NCI-H187 treated with DMSO at 0.1 percent for 48 hours (cell line): ENCODE data around the gene RNASE13.

ENCODE experiments used
- DNase-seq: peaks from one replicate; lab custom pipeline; 2025; lab: John Stamatoyannopoulos, UW

The RNASE13 gene

DNA sequence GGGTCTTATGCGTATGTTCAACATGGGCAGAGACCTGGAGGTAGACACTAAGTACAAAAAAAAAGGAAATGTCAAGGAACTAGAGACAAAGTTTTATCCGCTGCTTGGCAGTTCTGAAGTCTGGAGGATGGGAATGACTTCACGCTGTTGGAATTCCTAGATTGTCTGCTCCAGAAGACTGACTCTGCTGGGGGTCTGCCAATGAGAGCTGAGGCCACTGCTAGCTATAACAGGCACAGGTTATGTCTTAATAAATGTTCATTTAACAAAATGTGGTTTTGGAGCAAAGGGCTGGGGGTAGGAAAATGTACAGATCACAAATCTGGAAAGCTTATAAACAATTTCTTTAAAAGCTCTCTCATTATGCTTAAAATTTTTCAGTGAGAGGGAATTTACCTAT, 28.9 kb upstream of the RNASE13 start:
- DNase-seq: no peak

DNA sequence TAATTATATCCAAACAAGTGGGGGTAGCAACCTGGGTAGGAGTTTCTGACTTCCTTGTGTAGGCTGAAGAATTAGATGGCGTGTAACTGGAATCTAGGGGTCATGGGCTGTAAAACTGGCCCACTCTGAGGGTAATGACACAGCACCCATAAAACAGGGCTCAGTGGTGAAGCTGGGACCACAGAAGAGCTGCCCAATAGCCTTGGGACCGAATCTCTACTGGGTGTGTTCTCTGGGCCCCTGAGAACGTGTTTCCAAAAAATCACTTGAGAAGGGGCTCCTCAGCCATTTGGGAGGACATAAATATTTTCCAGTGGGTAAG, 26.7 kb upstream of the RNASE13 start:
- DNase-seq: no peak

DNA sequence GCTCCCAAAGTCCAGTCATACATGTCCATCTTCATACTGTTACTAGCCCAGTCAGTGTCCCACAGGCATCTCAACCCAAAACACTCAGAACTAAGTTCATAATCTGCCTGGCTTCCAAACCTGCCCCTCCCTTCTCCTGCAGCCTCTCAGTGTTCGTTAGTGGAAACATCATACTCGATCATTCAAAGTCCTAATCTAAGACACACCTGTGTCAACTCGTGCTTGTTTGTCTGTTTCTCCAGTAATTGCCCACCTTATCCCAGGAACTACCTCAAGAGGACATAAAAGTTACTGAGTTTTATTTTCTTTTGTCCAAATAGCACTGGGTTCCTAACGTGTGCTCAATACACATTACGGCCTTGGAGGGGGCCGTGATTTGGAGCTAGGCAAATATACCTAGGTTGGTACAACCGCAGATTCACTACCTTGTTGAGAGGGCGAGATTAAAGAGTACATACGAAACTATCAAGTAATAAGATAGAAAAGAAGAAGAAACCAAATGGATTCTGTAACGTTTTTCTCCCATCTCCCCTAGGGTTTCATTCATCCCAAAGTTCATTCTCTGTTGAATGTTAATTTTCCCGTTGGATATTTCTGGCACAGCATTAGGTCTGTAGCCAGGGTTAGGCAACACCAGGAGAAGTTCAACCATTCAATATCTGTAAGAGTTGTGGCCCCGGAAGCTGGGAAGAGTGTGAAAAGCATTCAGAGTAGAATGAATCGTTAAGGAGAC, 26.2 kb upstream of the RNASE13 start:
- no peak for DNase-seq

DNA sequence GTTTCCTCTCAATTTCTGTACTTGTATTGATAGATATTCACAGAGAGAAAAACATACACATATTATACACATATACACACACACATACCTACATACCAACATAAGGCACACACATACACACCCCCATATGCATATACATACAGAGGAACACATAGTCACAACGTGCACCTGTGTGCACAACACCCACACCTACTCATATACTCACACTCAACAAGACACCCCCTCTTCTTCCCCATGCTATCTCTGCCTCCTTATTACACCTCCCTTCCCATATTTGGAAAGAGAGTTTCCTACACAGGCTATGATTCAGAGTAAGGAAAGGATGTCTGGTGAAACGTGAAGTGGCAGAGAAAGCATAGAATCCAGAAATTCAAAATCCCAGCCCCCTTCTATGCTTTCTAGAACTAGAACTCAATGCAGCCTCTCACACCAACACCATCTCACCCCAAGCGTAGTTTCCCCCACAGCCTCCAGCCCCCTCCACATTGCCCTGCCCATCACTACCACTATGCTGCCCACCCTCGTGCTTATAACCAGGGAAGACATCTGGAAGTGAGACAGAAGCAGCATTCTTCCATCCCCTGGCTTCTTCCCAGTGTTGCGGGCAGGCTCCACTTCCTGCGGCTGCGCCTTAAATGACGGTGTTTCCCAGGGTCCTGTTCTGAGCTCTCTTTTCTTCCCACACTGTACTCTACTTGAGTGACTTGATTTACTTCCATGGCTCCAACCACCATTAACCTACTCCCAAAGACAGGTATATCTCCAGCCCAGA, 25.4 kb upstream of the RNASE13 start:
- no peak for DNase-seq

DNA sequence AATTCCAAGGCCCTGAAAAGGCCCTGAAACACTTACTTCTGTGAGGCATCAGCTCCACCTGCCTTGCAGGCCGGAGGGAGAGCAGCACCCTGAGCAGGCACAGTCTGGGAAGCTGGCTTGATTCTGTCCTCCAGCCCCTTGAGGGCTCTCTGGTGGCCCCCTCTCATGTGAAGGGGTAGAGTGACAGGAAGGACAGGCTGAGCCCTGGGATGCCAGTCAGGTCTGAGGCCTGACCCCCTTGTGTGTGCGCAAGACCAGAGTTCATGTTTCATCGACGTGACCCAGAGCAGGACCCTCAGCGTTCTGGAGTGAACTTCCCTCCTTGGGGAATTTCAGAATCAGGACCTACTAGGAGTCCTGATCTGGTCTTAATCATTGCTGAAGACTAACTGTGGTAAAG, 24.3 kb upstream of the RNASE13 start:
- DNase-seq: no peak

DNA sequence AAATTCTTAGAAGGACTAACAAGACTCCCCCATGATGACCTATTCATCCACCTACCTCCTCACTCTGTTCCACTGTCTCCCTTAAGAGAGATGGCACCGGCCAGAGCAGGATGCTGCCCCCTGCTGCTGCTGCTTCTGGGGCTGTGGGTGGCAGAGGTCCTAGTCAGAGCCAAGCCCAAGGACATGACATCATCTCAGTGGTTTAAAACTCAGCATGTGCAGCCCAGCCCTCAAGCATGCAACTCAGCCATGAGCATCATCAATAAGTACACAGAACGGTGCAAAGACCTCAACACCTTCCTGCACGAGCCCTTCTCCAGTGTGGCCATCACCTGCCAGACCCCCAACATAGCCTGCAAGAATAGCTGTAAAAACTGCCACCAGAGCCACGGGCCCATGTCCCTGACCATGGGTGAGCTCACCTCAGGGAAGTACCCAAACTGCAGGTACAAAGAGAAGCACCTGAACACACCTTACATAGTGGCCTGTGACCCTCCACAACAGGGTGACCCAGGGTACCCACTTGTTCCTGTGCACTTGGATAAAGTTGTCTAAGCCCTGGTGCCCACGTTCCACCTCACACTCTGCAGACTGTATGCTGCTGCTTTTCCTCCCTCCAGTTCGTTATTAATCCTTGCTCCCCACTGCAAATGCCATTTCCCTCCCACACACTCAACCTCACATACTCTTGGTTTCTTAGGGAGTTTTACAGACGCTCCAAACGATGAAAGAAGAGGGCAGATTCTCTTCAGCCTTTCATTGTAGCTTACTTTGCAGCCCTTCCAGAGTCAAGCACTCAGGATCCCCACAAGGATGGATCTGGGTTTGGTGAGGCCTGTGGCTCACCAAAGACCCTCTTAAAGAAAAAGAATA, 23.4 kb upstream of the RNASE13 start, which contains the start of gene RNASE8:
Gene RNASE8 (plus strand): TSS at position 20 of the 873 bp plus-strand sequence. CDS start 71 bp downstream, at position 91.
- DNase-seq: no peak

DNA sequence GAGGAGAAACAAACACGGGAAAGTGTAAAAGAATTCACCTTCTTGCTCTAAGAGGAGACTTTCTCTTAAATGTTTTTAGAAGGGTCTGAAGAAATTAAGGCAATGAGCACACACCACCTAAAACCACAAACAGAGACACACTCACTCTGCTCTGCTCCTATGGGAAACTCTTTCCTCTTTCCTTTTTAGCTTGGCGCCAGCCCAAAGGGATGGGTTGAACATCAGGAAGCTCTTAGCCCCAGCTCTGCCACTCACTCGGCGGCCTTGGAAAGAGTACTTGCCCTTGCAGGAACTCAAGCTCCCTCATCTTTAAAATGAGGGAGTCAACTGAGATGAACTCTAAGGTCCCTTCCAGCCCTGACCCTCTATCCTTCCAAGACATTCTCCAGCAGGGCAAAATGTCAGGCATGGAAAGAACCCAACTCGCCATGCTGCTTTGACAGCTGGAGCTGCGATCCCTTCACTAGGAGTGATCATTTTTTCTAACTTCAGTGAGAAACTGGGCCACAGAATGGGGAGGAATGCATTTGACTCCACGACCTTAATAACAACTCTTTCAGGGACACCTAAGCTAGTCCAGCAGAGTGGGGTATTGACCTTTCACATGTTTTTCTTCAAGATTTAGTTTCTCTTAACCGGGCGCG, 22.0 kb upstream of the RNASE13 start:
- DNase-seq: no peak

DNA sequence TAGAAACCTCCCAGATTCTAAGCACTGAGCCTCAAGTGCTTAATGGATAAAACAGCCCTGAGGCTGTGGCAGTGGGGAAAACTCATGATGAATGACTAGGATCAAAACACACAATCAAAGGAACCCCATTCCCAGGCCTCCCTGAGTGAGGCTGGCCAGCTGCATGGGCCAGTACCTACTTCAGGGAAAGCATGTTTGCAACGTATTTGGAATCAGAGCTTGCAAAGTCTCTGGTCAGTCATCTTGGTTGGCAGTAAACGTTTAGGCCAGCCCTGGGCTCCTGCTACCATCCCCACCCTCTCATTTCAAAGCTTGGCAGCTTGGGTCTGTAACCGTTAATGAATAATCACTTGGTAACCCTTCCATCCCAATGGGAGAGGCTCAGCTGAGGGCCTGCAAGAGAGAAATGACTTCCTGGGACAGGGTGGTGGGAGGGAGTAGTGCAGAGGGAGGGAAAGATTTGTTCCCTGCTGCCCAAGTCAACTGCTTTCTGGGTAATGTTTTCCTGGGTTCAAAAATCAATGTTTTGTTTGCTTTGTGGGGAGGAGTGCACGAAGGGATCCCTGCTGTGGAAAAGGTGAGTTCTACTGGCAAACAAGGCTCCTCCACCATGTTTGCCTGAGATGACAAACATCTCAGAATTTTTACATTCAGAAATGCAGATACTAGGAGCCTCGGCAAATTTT, 21.0 kb upstream of the RNASE13 start:
- DNase-seq: no peak

DNA sequence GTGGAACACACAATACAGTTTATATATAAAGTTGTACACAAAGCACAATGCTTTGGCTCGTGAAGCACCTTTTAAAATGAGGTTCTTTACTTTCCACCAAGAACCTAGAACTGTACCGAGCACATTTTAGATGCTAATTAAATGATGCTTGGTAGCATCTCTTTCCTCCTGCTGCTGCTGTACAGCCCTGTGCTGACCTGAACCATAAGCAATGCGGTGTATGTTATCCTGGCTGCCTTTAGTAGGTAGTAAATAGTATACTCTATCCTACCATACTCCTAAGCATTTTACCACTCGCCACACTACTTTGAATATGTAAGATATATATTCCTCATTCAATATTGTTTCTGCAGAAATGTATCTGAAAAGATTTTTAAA, 20.1 kb upstream of the RNASE13 start:
- no peak for DNase-seq

DNA sequence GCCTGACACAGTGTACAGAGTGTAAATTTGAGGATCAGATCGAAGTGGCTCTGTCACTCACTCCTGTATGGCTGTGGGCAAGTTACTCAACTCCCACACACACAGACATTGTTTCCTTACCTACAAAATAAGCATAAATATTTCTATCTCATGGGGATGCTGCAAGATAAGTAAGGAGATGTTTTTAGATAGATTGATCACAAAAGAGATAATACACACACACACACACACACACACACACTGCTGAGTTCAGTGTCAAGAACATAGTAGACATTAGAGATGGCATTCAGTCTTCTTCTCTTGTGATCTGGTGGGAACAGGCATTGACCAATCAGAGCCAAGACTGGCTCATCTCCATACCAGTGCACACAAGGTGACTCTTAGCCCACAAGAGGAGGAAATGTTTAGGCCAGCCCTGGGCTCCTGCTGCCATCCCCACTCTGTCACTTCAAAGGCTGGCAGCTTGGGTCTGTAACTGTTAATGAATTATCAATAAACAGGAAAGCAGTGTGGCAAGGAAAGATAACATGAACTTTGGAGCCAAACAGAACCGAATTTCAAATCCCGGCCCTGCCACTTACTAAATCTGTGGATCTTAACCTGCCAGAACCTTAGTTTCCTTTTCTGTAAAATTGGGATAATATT, 19.6 kb upstream of the RNASE13 start:
- no peak for DNase-seq

DNA sequence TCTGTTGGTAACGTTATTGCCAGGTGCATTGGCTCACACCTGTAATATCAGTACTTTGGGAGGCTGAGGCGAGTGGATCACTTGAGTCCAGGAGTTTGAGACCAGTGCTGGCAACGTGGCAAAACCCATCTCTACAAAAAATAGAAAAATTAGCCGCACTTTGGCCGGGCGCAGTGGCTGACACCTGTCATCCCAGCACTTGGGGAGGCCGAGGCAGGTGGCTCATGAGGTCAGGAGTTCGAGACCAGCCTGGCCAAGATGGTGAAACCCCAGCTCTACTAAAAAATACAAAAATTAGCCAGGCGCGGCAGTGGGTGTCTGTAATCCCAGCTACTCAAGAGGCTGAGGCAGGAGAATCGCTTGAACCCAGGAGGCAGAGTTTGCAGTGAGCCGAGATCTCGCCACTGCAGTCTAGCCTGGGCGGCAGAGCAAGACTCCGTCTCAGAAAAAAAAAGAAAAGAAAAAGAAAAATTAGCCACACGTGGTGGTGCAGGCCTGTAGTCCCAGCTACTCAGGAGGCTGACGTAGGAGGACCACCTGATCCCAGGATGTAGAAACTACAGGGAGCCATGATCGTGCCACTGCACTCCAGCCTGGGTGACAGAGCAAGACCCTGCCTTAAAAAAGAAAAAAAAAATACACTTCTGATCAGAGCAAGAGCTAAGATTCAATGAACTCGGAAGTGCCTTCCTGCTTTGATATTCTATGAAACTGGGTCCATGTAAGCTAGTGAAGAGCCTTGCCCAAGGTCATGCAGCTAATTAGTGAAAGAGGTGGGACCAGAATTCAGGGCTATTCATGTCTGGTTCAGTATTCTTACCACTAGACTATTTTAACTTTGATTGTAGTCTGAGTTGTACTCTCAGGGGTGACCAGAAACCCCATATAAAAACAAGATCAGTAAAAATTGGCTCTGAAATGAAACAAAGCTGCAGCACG, 18.8 kb upstream of the RNASE13 start:
- DNase-seq: no peak

DNA sequence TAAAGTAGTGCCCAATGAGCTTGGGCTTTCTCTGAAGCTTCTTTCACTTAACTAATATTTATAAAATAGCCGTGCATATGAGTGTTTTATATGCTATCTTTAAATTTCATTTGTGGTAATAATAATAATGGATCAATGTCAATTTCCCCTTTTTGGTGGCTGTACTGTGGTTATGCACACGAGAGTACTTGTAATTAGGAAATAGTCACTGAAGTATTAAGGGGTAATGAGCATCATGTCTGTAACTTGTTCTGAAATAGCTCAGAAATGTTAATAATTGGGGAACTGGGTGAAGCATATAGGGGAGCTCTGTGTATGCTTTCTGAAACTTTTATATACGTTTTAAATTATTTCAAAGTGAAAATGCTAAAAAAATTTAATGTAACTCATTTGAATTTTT, 16.0 kb upstream of the RNASE13 start:
- DNase-seq: no peak

DNA sequence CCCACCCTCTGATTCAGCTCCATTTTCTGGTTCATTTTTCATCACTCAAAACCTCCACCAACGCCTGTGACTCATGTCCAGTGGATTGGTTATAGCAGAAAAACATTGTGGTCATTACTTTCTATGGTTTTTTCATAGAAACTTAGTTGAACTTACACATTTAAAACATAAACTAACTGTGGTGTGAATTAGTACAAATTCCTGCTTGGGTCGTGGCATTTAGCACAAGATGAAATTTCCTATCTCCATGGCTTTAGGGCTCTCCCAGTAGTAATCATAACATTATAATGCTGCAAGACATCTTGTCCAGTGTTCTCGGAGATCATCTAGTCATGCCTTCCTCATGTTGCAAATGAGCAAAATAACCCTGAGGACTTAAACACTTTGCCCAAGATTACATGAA, 14.7 kb upstream of the RNASE13 start:
- no peak for DNase-seq

DNA sequence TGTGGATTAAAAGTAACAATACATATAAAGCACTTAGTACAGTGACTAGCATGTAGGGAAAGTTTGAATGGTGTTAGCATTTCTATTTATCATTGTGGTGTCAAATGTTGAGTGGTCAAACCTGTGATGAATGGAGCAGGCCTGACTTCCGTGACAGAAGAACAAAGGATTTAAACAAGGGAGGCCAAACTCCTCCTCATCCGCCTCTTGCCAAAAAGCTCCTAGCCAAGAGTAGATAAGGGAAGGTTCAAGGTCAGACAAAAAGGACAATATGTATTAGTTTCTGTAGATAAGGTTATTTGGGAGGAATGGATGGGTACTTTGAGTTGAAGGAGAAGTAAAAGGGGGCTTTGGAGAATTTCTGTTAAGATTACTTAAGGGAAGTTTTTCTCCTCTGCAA, 14.0 kb upstream of the RNASE13 start:
- no peak for DNase-seq

DNA sequence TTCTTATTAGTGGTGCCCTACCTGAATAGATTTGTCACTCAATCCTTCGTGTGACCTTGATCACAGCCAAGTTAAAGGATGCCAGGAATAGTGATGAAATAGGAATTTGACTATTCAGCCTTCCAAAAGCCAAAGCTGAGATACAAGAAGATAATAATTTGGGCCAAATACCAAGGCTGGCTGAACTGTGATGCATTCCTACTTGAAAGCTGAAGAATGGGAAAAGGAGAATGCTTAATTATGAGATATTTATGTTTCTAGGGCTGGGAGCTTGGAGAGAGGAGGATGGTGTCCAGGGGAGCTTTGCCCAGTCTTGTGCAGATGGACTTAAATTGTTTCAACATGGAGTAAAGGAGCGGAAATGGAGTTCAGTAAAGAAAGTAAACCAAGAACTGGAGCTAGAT, 12.8 kb upstream of the RNASE13 start:
- DNase-seq: no peak

DNA sequence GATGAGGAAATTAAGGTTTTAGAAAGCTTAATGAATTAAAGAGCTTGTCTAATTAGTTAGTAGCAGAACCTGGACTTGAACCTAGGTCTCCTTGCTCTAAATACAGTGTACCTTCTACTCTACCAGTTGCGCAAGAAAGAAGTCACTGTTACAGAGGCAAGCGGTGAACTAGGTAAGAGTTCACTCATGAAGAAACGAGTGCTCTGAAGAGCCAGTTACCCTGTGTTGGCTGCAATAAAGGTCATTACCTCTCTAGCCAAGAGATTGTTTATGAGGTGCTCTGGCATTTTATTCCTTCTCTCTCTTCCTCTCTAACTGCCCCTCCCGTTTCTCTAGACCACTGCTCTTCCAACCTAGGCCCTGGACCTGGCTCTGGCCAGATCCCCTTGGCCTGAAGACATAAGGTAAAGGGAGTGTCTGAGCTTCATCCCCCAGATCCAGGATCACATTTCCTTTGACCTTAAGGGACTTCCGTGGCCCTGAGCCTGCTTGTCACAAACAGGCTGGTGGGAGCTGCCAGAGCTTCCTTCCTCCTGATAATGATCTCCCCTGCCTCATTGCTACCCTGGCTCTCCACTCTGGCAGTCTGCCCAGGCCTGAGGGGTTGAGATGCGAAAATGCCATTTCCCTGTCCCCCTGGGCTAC, 9.5 kb upstream of the RNASE13 start:
- DNase-seq: no peak

DNA sequence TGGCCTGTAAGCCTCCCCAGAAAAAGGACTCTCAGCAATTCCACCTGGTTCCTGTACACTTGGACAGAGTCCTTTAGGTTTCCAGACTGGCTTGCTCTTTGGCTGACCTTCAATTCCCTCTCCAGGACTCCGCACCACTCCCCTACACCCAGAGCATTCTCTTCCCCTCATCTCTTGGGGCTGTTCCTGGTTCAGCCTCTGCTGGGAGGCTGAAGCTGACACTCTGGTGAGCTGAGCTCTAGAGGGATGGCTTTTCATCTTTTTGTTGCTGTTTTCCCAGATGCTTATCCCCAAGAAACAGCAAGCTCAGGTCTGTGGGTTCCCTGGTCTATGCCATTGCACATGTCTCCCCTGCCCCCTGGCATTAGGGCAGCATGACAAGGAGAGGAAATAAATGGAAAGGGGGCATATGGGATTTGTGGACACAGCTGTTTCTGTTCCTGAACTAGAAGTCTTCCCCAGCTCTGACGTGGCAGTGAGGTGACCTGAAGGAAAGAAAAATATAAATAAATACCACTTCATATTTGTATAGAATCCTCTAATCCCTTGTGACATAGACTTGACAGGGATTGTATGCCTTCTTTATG, 8.9 kb upstream of the RNASE13 start:
- no peak for DNase-seq

DNA sequence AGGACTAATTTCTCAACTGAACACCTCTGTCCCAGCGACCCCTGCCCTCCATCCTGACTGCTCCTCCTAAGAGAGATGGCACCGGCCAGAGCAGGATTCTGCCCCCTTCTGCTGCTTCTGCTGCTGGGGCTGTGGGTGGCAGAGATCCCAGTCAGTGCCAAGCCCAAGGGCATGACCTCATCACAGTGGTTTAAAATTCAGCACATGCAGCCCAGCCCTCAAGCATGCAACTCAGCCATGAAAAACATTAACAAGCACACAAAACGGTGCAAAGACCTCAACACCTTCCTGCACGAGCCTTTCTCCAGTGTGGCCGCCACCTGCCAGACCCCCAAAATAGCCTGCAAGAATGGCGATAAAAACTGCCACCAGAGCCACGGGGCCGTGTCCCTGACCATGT, 8.3 kb upstream of the RNASE13 start:
- no peak for DNase-seq
